Peyer's patch (tissue), 4 donors: ENCODE measurements around the gene AXIN1. TPM values are rescaled to one million over a fixed set of nuclear protein-coding genes. Genes with fewer than 3 reads are reported as not detected.
"Not testable (repeated sequence)": the region's sequence is repeated elsewhere in the genome, so short reads cannot be mapped to it uniquely, and the experiment has no call there.

Experiments
- DNase-seq, 3 donors: peaks; one replicate each; pipeline ENCODE4 v3.0.0-alpha.2; 2017 to 2019
- H3K27ac ChIP-seq, 4 donors: fragments of 200-600 bp; sonication (generic); one replicate each; pipeline ENCODE4 v1.5.1; 2016 to 2019
- H3K27me3 ChIP-seq, 2 donors: fragments of 200-600 bp; sonication (generic); one replicate each; pipeline ENCODE4 v1.5.1; 2019
- H3K36me3 ChIP-seq, 3 donors: fragments of 200-600 bp; sonication (generic); one replicate each; pipeline ENCODE4 v1.5.1; 2016 to 2019
- H3K4me1 ChIP-seq, 4 donors: fragments of 200-600 bp; sonication (generic); one replicate each; pipeline ENCODE4 v1.5.1; 2016 to 2019
- H3K4me3 ChIP-seq, 4 donors: fragments of 200-600 bp; sonication (generic); 1 replicate in 3 of 4; 2 replicates in 1 of 4; pipeline ENCODE4 v1.5.1; 2016 to 2019; ENCODE audit warnings: mild to moderate bottlenecking in 1 of 4
- H3K9me3 ChIP-seq, 4 donors: fragments of 200-600 bp; sonication (generic); one replicate each; pipeline ENCODE4 v1.5.1; 2016 to 2019; ENCODE audit warnings: mild to moderate bottlenecking in 1 of 4
- CTCF ChIP-seq, 6 experiments: fragments of 450-650 bp in 4 of 6; fragments of 200-600 bp in 2 of 6; sonication (generic) in 1 of 6; IDR thresholded peaks; one replicate each; pipeline ENCODE4 v1.5.1; 2017 to 2019; ENCODE audit warnings: antibody characterized with exemption in 6 of 6, mild to moderate bottlenecking in 3 of 6, moderate library complexity in 1 of 6
- POLR2A ChIP-seq, 2 donors: fragments of 450-650 bp; IDR thresholded peaks; one replicate each; pipeline ENCODE4 v1.5.1; 2017; ENCODE audit warnings: antibody characterized with exemption in 2 of 2, mild to moderate bottlenecking in 2 of 2, moderate library complexity in 2 of 2
- total RNA-seq, 4 donors: library from RNA; depleted of rRNA; stranded (reverse); fragments of >200 nt; gene quantifications; one replicate each; pipeline ENCODE4 v1.1.0, GENCODE V29; 2016

Gene AXIN1
- total RNA-seq, 4 donors from 2014 or later, result 31.4 to 47.2 (median 37.3) TPM

- no peak for DNase-seq
- no peaks in the 10 kb centered on the region for H3K9me3 ChIP-seq
- H3K4me3 ChIP-seq, result no peak overlapping the region
- no peaks in the 10 kb centered on the region for H3K27me3 ChIP-seq
- TF ChIP-seq CTCF (IDR thresholded peaks at IDR 0.05) (no peak), POLR2A (IDR thresholded peaks at IDR 0.05) (no peak)
- H3K27ac ChIP-seq, result no peak overlapping the region
- H3K36me3 ChIP-seq, result no peaks in the 10 kb centered on the region
- H3K4me1 ChIP-seq, result peaks cover 0 to 22% (median 0%) of the 10 kb centered on the region in 4 donors
Observed at GRCh38 chr16:333406-334094, 19.0 kb downstream of the AXIN1 start.

- not testable (repeated sequence) for DNase-seq, H3K9me3 ChIP-seq, H3K27ac ChIP-seq, H3K27me3 ChIP-seq, H3K4me3 ChIP-seq, H3K36me3 ChIP-seq
- H3K4me1 ChIP-seq, result peaks cover 4 to 42% (median 6%) of the 10 kb centered on the region in 4 donors
Observed at GRCh38 chr16:331181-331814, 21.2 kb downstream of the AXIN1 start.

- H3K27me3 ChIP-seq, result no peaks in the 10 kb centered on the region
- peak overlapping the region in 1 of 4 donors; percentile 26 for H3K27ac ChIP-seq
- no peaks in the 10 kb centered on the region for H3K36me3 ChIP-seq
- H3K4me1 ChIP-seq, result peaks cover 4 to 46% (median 10%) of the 10 kb centered on the region in 4 donors
- H3K9me3 ChIP-seq, result no peaks in the 10 kb centered on the region
- TF ChIP-seq POLR2A (IDR thresholded peaks at IDR 0.05), result no peak
- no peak for TF ChIP-seq CTCF (IDR thresholded peaks at IDR 0.05)
- DNase-seq, result no peak
- H3K4me3 ChIP-seq, result no peak overlapping the region
Observed at GRCh38 chr16:330741-331140, 21.8 kb downstream of the AXIN1 start.

- peaks cover 4 to 41% (median 17%) of the 10 kb centered on the region in 4 donors for H3K4me1 ChIP-seq
- DNase-seq, result peak in 1 of 3 donors; percentile 52
Observed at GRCh38 chr16:325375-326145, 27.0 kb downstream of the AXIN1 start.

GRCh38 chr16:324451-325334, 27.8 kb downstream of the AXIN1 start:
- TF ChIP-seq POLR2A (IDR thresholded peaks at IDR 0.05) (no peak), CTCF (IDR thresholded peaks at IDR 0.05) (no peak)
- DNase-seq, result peak; percentile 52 to 72 (median 71)
- peaks cover 4 to 40% (median 17%) of the 10 kb centered on the region in 4 donors for H3K4me1 ChIP-seq
- H3K27me3 ChIP-seq, result no peaks in the 10 kb centered on the region
- peaks cover 0 to 2% (median 0%) of the 10 kb centered on the region in 3 donors for H3K36me3 ChIP-seq
- H3K27ac ChIP-seq, result peak overlapping the region in 3 of 4 donors; percentile 38 to 89 (median 59)
- H3K4me3 ChIP-seq, result peak overlapping the region in 3 of 4 donors; percentile 11 to 27 (median 20)
- no peaks in the 10 kb centered on the region for H3K9me3 ChIP-seq

More at GRCh38 chr16:325375-326145, 27.0 kb downstream of the AXIN1 start:
- H3K4me3 ChIP-seq, result peak overlapping the region in 2 of 4 donors; percentile 11 to 27
- peak overlapping the region in 3 of 4 donors; percentile 23 to 89 (median 72) for H3K27ac ChIP-seq
- no peaks in the 10 kb centered on the region for H3K27me3 ChIP-seq
- no peaks in the 10 kb centered on the region for H3K9me3 ChIP-seq
- no peaks in the 10 kb centered on the region for H3K36me3 ChIP-seq
- TF ChIP-seq CTCF (IDR thresholded peaks at IDR 0.05) (no peak), POLR2A (IDR thresholded peaks at IDR 0.05) (no peak)
